ENCODE data around the gene PCLO.

The PCLO gene

GRCh38 chr7:83162402-83163256 lies at the start of gene PCLO:
TSS of gene PCLO (minus strand) at chr7:83162884. CDS start at chr7:83162592, 292 bp downstream.
- peak; percentile 98 for DNase-seq (ENCODE audit: low spot score)

GRCh38 chr7:83211685-83212084 lies 49.0 kb upstream of the PCLO start:
- no peak for DNase-seq (ENCODE audit: low spot score)

DNA sequence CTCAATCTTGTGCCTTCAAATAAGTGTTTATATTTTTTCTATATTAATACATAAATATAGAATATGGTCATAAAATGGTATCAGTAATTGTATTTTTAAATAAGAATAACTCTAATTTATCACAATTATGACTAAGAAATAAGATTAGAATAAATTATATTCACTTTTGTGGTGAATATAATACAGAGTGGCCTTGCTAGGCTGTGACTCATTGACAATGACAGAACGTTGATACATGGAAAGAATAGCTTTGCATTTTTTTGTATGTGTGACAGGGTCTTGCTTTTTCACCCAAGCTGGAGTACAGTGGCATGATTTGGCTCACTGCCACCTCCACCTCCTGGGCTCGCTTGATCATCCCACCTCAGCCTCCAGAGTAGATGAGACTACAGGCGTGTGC lies 47.8 kb upstream of the PCLO start:
- no peak for DNase-seq (ENCODE audit: low spot score)

- DNase-seq (ENCODE audit: low spot score), result no peak
Observed at GRCh38 chr7:83204715-83205114, 42.0 kb upstream of the PCLO start.

DNA sequence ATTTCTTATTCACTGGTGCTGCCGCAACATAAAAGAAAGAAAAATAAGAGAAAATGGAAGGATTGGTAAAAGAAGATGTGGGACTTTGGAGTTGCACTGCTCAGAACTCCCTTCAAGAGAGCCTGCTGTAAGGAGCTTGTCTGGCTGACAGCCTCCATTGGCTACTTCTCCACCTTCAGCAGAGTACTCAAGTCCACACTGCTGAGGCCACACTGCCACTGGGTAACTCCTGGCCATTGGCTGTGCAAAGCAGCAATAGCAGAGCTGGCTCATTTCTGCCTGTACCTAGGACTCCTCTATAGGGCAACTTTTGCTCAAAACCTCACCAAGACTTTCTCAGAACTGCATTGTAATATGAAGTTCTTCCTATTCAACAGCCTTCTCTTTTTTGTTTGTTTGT lies 38.7 kb upstream of the PCLO start:
- DNase-seq (ENCODE audit: low spot score), result no peak

DNA sequence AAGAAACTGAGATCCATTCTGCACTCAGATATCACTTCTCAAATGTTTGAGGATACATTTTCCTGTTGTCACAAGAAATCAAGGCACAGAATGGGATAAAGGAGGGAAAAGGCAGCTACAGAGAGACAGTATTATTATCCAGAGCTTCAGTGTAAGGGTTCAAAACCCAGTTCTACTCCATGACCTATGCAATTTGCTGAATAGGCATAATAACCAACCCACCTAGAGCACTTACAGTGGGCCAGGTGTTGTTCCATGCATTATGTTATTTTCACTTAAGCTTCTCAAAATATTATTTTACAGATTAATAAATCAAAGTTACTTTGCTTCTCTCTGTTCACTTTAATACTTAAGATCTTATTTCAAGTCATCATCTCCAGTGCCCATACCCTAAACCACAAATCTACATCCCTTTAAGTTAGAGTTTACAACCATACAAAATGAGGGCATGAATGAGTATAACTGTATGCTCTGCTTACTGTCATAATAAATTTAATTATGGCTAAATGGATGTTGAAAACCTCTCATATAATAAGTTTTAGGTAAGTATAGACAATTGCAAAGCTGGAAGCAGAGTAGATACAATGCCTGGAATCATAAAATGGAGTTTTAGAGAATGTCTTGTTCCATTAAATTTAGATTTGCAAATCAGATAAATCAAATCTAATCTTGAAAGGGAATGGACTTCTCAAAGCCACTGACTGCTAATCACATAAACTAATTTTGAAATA lies 28.1 kb upstream of the PCLO start:
- DNase-seq (ENCODE audit: low spot score), result no peak

GRCh38 chr7:83178796-83179195 lies 16.1 kb upstream of the PCLO start:
- DNase-seq (ENCODE audit: low spot score), result no peak

DNA sequence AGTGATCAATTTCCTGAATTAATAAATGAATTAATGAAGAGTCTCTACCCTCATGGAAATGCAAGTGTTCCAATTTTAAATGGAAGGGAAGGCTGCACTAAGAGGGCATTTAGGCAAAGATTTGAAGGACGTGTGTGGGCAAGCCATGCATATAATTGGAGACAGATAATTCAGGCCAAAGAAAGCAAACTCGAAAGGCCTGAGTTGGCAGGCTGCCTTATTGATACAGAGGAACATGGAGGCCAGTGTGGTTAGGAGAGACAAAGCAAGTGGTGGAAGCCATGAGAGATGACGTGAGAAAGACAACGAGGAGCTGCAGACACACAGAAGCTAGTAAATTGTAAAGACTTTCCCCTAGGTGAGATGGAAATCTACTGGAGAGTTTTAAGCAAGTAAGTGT lies 15.4 kb upstream of the PCLO start:
- DNase-seq (ENCODE audit: low spot score), result no peak

DNA sequence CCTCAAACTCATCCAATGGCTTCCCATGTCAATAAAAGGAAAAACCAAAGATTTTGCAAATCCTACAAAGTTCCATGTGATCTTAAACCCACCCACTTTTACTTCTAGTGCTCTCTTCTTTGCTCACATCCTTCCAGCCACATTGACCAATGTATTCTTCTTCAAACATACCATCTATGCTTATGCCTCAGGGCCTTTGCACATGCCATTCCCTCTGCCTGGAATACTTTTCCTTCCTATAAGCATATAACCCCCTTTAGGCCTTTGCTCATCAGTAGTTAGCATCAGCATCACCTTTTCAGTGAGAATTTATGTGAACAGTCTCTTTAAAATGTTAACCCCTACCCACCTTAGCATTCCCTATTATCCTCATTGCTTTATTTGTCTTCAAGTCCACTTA lies 11.0 kb upstream of the PCLO start:
- no peak for DNase-seq (ENCODE audit: low spot score)

- no peak for DNase-seq (ENCODE audit: low spot score)
Observed at GRCh38 chr7:83166781-83167180, 4.1 kb upstream of the PCLO start.

GRCh38 chr7:83161899-83162401 lies 734 bp downstream of the PCLO start:
- DNase-seq (ENCODE audit: low spot score), result peak; percentile 70

GRCh38 chr7:83161186-83161585 lies 1.5 kb downstream of the PCLO start:
- DNase-seq (ENCODE audit: low spot score), result peak; percentile 30

GRCh38 chr7:83159731-83160130 lies 3.0 kb downstream of the PCLO start:
- DNase-seq (ENCODE audit: low spot score), result peak; percentile 10

DNA sequence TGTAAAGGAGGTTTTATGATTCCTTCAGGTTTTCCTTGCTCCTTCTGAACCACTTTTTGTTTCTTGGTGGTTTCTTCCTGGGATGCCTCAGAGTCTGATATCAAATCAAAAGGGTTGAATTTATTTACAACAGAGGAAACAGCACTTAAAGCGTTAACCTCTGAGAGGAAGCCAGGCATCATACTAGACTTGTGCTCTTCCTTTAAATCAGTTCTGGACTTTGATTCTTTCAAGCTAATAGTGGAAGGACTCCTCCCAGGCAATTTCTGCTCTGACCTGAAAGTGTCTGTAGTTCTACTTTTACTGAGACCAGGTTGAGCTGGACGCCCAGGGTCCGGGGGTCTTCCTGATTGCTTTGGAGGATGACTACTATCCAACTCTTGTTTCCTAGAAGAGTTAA lies 6.7 kb downstream of the PCLO start:
- DNase-seq (ENCODE audit: low spot score), result no peak

GRCh38 chr7:83155407-83155806 lies 7.3 kb downstream of the PCLO start:
- no peak for DNase-seq (ENCODE audit: low spot score)

DNA sequence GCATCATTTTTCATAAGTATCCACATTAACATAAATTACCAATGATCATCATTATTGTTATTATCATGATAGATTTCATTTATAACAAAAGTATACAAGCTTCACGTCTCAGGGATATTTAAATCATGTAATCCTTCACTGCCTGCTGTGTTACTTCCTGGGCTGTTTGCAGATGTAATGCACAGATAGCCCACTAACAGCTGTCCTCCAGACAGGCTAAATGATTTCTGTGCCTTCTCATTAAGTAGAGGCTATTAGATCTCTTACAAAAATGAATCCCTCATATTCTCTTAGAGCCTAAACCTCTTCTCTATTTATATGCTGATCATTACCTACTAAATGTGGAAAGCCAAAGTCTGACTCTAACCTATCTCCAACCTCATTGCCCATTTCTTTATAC lies 9.3 kb downstream of the PCLO start:
- DNase-seq (ENCODE audit: low spot score), result no peak

- no peak for DNase-seq (ENCODE audit: low spot score)
Observed at GRCh38 chr7:83150310-83150709, 12.4 kb downstream of the PCLO start.

- DNase-seq (ENCODE audit: low spot score), result no peak
Observed at GRCh38 chr7:83149466-83149865, 13.2 kb downstream of the PCLO start.

DNA sequence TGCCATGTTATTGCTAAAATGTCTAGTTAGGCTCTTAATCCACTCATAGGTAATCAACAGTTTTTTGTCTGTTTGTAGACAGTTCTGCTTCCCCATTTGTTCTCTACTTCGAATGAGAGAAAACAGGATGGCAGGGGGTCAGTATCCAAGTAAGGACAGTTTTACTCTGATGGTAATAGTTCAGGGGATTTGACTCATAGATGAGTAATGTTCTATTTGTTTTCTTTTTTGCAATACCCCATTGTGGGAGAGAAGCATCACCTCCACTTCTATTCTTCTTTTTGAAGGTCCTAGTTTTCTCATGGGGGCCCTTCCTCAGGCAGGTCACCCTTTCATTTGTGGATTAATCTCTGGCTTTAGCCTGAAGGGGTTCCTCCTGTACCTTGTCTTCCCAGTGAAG lies 13.9 kb downstream of the PCLO start:
- no peak for DNase-seq (ENCODE audit: low spot score)

DNA sequence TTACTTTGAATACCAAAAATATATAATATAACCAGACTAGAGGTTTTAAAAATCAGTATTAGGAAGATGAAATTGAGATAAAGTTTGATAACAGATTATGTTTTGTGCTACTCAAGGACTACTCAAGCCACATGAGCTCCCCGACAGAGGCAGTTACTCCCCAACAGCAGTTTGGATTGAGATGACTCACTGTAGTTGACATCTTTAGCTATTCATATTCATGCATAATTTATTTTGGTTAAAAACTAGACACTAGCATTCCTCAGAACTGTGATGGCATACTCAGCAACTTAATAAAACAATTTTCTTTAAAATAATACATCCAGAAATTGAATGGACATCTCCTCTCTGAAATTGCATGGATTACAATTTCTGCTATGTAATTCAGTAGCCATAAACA lies 19.6 kb downstream of the PCLO start:
- DNase-seq (ENCODE audit: low spot score), result no peak

DNA sequence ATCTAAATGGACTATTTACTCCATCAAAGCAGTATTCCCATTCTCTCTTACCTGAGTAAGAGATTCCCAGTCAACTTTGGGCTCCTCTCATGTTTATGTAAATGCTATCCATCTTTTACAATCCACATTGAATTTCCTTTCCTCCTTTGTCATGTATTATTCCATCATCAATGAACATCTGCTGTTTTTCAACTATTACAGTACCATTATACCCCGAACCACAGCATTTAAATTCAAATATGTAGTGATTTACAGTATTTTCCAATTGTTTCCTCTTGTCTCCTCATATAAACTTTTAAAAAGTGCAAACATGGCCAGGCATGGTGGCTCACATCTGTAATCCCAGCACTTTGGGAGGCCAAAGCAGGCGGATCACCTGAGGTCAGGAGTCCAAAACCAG lies 20.3 kb downstream of the PCLO start:
- DNase-seq (ENCODE audit: low spot score), result no peak

DNA sequence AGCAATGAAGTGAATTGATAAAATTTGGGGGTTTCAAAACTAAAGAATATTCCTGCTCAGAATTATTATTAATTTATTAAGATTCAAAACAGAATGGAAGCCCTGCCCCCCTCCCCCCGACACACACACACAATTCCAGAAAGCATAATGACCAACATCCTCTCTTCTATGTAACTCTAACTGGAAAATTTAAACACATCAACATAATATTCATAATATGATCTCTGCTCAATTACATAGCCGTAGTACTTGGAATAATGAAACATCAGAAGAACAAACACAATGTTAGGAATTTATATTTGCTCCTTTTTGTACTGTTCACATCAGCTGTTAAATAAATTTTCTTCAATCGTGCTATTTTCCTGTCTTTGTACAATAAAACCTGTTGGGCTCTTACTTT lies 20.8 kb downstream of the PCLO start:
- no peak for DNase-seq (ENCODE audit: low spot score)

Data from cerebellar cortex (tissue), 1 donor.